HG03045 (cell line): ENCODE data around the gene ZNF207.
"Not testable (repeated sequence)": the region's sequence is repeated elsewhere in the genome, so short reads cannot be mapped to it uniquely, and the experiment has no call there.

Experiments used
- ATAC-seq: cut with Tn5 transposase; IDR thresholded peaks from one replicate; pipeline ENCODE4 v1.9.1; 2021; ENCODE audit warnings: mild to moderate bottlenecking, moderate library complexity; ENCODE audit not compliant: unreplicated experiment

The ZNF207 gene

GRCh38 chr17:32349854-32350665, at the start of gene ZNF207:
ZNF207 (plus strand) TSS chr17:32350157; CDS start chr17:32350286, 129 bp downstream.
- peak; percentile 88 for ATAC-seq

- ATAC-seq, result no peak
These were observed 47.9 kb upstream of the ZNF207 start for GRCh38 chr17:32302037-32302436.

- no peak for ATAC-seq
These were observed 46.9 kb upstream of the ZNF207 start for GRCh38 chr17:32302860-32303649.

GRCh38 chr17:32303781-32304288, 46.1 kb upstream of the ZNF207 start:
- no peak for ATAC-seq

- no peak for ATAC-seq
These were observed 44.9 kb upstream of the ZNF207 start for GRCh38 chr17:32305049-32305448.

- no peak for ATAC-seq
These were observed 42.3 kb upstream of the ZNF207 start for GRCh38 chr17:32307658-32308057.

GRCh38 chr17:32311028-32311536, 38.9 kb upstream of the ZNF207 start:
- no peak for ATAC-seq

- no peak for ATAC-seq
These were observed 35.3 kb upstream of the ZNF207 start for GRCh38 chr17:32314636-32315035.

GRCh38 chr17:32315171-32315570, 34.8 kb upstream of the ZNF207 start:
- no peak for ATAC-seq

- not testable (repeated sequence) for ATAC-seq
These were observed 33.3 kb upstream of the ZNF207 start for GRCh38 chr17:32316653-32317052.

- ATAC-seq, result no peak
These were observed 32.6 kb upstream of the ZNF207 start for GRCh38 chr17:32317353-32317752.

- no peak for ATAC-seq
These were observed 31.9 kb upstream of the ZNF207 start for GRCh38 chr17:32318071-32318470.

GRCh38 chr17:32319548-32319905, 30.4 kb upstream of the ZNF207 start:
- ATAC-seq, result peak; percentile 73

- ATAC-seq, result not testable (repeated sequence)
These were observed 29.9 kb upstream of the ZNF207 start for GRCh38 chr17:32320080-32320479.

GRCh38 chr17:32320847-32321246, 29.1 kb upstream of the ZNF207 start:
- ATAC-seq, result no peak

- ATAC-seq, result no peak
These were observed 26.9 kb upstream of the ZNF207 start for GRCh38 chr17:32323046-32323445.

GRCh38 chr17:32323811-32324491, 26.0 kb upstream of the ZNF207 start:
- ATAC-seq, result no peak

GRCh38 chr17:32327911-32328310, 22.0 kb upstream of the ZNF207 start:
- ATAC-seq, result no peak

- ATAC-seq, result no peak
These were observed 19.8 kb upstream of the ZNF207 start for GRCh38 chr17:32330147-32330546.

- no peak for ATAC-seq
These were observed 18.5 kb upstream of the ZNF207 start for GRCh38 chr17:32331243-32332040.
